Measurements from ENCODE around the gene LRRD1.
A peak's percentile ranks its signal among the peaks of the same experiment; 100 is the strongest.
"Not testable (repeated sequence)": the region's sequence is repeated elsewhere in the genome, so short reads cannot be mapped to it uniquely, and the experiment has no call there.

Gene LRRD1

GRCh38 chr7:92178928-92179924 is at the start of gene LRRD1:
TSS of gene LRRD1 (minus strand) at chr7:92179142. CDS start at chr7:92165202, 13,940 bp downstream.
- peak; percentile 84 to 89 for DNase-seq (ENCODE audit: low read depth in 2 of 2)

GRCh38 chr7:92228742-92229141 is 49.8 kb upstream of the LRRD1 start:
- no peak for DNase-seq (ENCODE audit: low read depth in 2 of 2)

- no peak for DNase-seq (ENCODE audit: low read depth in 2 of 2)
Observed at GRCh38 chr7:92228100-92228499, 49.2 kb upstream of the LRRD1 start.

- DNase-seq (ENCODE audit: low read depth in 2 of 2): no peak
Observed at GRCh38 chr7:92226981-92227380, 48.0 kb upstream of the LRRD1 start.

GRCh38 chr7:92221766-92222165 is 42.8 kb upstream of the LRRD1 start:
- DNase-seq (ENCODE audit: low read depth in 2 of 2): no peak

GRCh38 chr7:92206672-92207071 is 27.7 kb upstream of the LRRD1 start:
- no peak for DNase-seq (ENCODE audit: low read depth in 2 of 2)

- no peak for DNase-seq (ENCODE audit: low read depth in 2 of 2)
Observed at GRCh38 chr7:92205987-92206386, 27.0 kb upstream of the LRRD1 start.

- no peak for DNase-seq (ENCODE audit: low read depth in 2 of 2)
Observed at GRCh38 chr7:92200791-92201190, 21.8 kb upstream of the LRRD1 start.

- no peak for DNase-seq (ENCODE audit: low read depth in 2 of 2)
Observed at GRCh38 chr7:92192326-92192725, 13.4 kb upstream of the LRRD1 start.

- not testable (repeated sequence) for DNase-seq (ENCODE audit: low read depth in 2 of 2)
Observed at GRCh38 chr7:92189246-92189645, 10.3 kb upstream of the LRRD1 start.

- DNase-seq (ENCODE audit: low read depth in 2 of 2): not testable (repeated sequence)
Observed at GRCh38 chr7:92184294-92184693, 5.4 kb upstream of the LRRD1 start.

- DNase-seq (ENCODE audit: low read depth in 2 of 2): no peak
Observed at GRCh38 chr7:92177362-92177761, 1.6 kb downstream of the LRRD1 start.

GRCh38 chr7:92169529-92169928 is 9.4 kb downstream of the LRRD1 start:
- DNase-seq (ENCODE audit: low read depth in 2 of 2): not testable (repeated sequence)

GRCh38 chr7:92161271-92161670 is 17.7 kb downstream of the LRRD1 start:
- DNase-seq (ENCODE audit: low read depth in 2 of 2): no peak

GRCh38 chr7:92158660-92159575 is 20.0 kb downstream of the LRRD1 start:
- DNase-seq (ENCODE audit: low read depth in 2 of 2): no peak

- no peak for DNase-seq (ENCODE audit: low read depth in 2 of 2)
Observed at GRCh38 chr7:92156990-92157389, 22.0 kb downstream of the LRRD1 start.

GRCh38 chr7:92155108-92155739 is 23.7 kb downstream of the LRRD1 start:
- no peak for DNase-seq (ENCODE audit: low read depth in 2 of 2)

- DNase-seq (ENCODE audit: low read depth in 2 of 2): no peak
Observed at GRCh38 chr7:92150450-92151017, 28.4 kb downstream of the LRRD1 start.

GRCh38 chr7:92149736-92150239 is 29.2 kb downstream of the LRRD1 start:
- DNase-seq (ENCODE audit: low read depth in 2 of 2): no peak

- DNase-seq (ENCODE audit: low read depth in 2 of 2): not testable (repeated sequence)
Observed at GRCh38 chr7:92143192-92143880, 35.6 kb downstream of the LRRD1 start.

GRCh38 chr7:92142791-92143190 is 36.2 kb downstream of the LRRD1 start:
- not testable (repeated sequence) for DNase-seq (ENCODE audit: low read depth in 2 of 2)
